ENCODE results near the gene OR6S1. TPM values are rescaled to one million over a fixed set of nuclear protein-coding genes. Genes with fewer than 3 reads are reported as not detected.
A peak's percentile ranks its signal among the peaks of the same experiment; 100 is the strongest.

Gene OR6S1
- total and polyA plus RNA-seq, 2 experiments from 2014 or later = not detected

- H3K27me3 ChIP-seq = no peaks in the 10 kb centered on the region
- WGBS (ENCODE audit: low lambda C conversion rate, missing lambda C conversion rate) = 32% methylated on average over 8 of the region's 8 CpGs
- no peak overlapping the region for H3K4me3 ChIP-seq
- no peaks in the 10 kb centered on the region for H4K20me1 ChIP-seq (ENCODE audit: insufficient read depth, poor library complexity, severe bottlenecking)
- H3K79me2 ChIP-seq = no peaks in the 10 kb centered on the region
- no peaks in the 10 kb centered on the region for H3K4me1 ChIP-seq (ENCODE audit: insufficient read depth)
- DNase-seq (ENCODE audit: low spot score) = peak; percentile 83
- no peaks in the 10 kb centered on the region for H3K36me3 ChIP-seq (replicated peaks; ENCODE audit: insufficient read depth, low read depth)
- no peak overlapping the region for H2AFZ ChIP-seq
- no peaks in the 10 kb centered on the region for H3K9me3 ChIP-seq (ENCODE audit: low read depth)
- peak overlapping the region; percentile 55 for H3K27ac ChIP-seq
- no peak for TF ChIP-seq EZH2 (IDR thresholded peaks at IDR 0.05; ENCODE audit: borderline replicate concordance)
- TF ChIP-seq EZH2phosphoT487 (IDR thresholded peaks at IDR 0.05; ENCODE audit: low read depth, severe bottlenecking, unreplicated experiment) = no peak
- peak; percentile 62 for TF ChIP-seq CTCF (IDR thresholded peaks at IDR 0.05; ENCODE audit: poor library complexity)
- H3K4me2 ChIP-seq = peak overlapping the region; percentile 56
- H3K9me2 ChIP-seq (replicated peaks; ENCODE audit: insufficient read depth) = no peaks in the 10 kb centered on the region
Observed at GRCh38 chr14:20606190-20606901, 35.1 kb downstream of the OR6S1 start.

GRCh38 chr14:20603813-20604690 is 37.4 kb downstream of the OR6S1 start:
- 87% methylated on average over 13 of the region's 13 CpGs for WGBS (ENCODE audit: low lambda C conversion rate, missing lambda C conversion rate)
- Histone ChIP-seq H3K4me3 (no peak overlapping the region), H3K36me3 (replicated peaks; ENCODE audit: insufficient read depth, low read depth) (no peaks in the 10 kb centered on the region), H4K20me1 (ENCODE audit: insufficient read depth, poor library complexity, severe bottlenecking) (no peaks in the 10 kb centered on the region), H3K27me3 (no peaks in the 10 kb centered on the region), H3K4me2 (no peak overlapping the region), H3K79me2 (no peaks in the 10 kb centered on the region), H3K27ac (no peak overlapping the region), H3K9me2 (replicated peaks; ENCODE audit: insufficient read depth) (no peaks in the 10 kb centered on the region), H3K4me1 (ENCODE audit: insufficient read depth) (no peaks in the 10 kb centered on the region), H2AFZ (no peak overlapping the region), H3K9me3 (ENCODE audit: low read depth) (no peaks in the 10 kb centered on the region)
- TF ChIP-seq CTCF (IDR thresholded peaks at IDR 0.05; ENCODE audit: poor library complexity) = no peak
- TF ChIP-seq EZH2phosphoT487 (IDR thresholded peaks at IDR 0.05; ENCODE audit: low read depth, severe bottlenecking, unreplicated experiment) = no peak
- no peak for DNase-seq (ENCODE audit: low spot score)

- no peak overlapping the region for H2AFZ ChIP-seq
- no peak overlapping the region for H3K4me2 ChIP-seq
- TF ChIP-seq EZH2 (IDR thresholded peaks at IDR 0.05; ENCODE audit: borderline replicate concordance) = no peak
- no peak for TF ChIP-seq EZH2phosphoT487 (IDR thresholded peaks at IDR 0.05; ENCODE audit: low read depth, severe bottlenecking, unreplicated experiment)
- no peak for TF ChIP-seq CTCF (IDR thresholded peaks at IDR 0.05; ENCODE audit: poor library complexity)
- H3K36me3 ChIP-seq (replicated peaks; ENCODE audit: insufficient read depth, low read depth) = no peaks in the 10 kb centered on the region
- WGBS (ENCODE audit: low lambda C conversion rate, missing lambda C conversion rate) = 90% methylated on average over 9 of the region's 9 CpGs
- H3K9me2 ChIP-seq (replicated peaks; ENCODE audit: insufficient read depth) = no peaks in the 10 kb centered on the region
- no peaks in the 10 kb centered on the region for H3K79me2 ChIP-seq
- H3K27ac ChIP-seq = no peak overlapping the region
- no peaks in the 10 kb centered on the region for H4K20me1 ChIP-seq (ENCODE audit: insufficient read depth, poor library complexity, severe bottlenecking)
- no peak overlapping the region for H3K4me3 ChIP-seq
- H3K4me1 ChIP-seq (ENCODE audit: insufficient read depth) = no peaks in the 10 kb centered on the region
- H3K9me3 ChIP-seq (ENCODE audit: low read depth) = no peaks in the 10 kb centered on the region
- H3K27me3 ChIP-seq = no peaks in the 10 kb centered on the region
- DNase-seq (ENCODE audit: low spot score) = no peak
Observed at GRCh38 chr14:20602583-20602982, 38.9 kb downstream of the OR6S1 start.

Data from hepatocyte (in vitro differentiated cells).